Hematopoietic multipotent progenitor cell treated with erythropoietin and hydrocortisone succinate and interleukin-3 and kit ligand, for 15 days (in vitro differentiated cells): ENCODE data around the gene UBASH3B.

ENCODE experiments used
- DNase-seq: peaks from one replicate; pipeline ENCODE4 v3.0.0-alpha.2; 2015; ENCODE audit warnings: low spot score

Gene UBASH3B

DNA sequence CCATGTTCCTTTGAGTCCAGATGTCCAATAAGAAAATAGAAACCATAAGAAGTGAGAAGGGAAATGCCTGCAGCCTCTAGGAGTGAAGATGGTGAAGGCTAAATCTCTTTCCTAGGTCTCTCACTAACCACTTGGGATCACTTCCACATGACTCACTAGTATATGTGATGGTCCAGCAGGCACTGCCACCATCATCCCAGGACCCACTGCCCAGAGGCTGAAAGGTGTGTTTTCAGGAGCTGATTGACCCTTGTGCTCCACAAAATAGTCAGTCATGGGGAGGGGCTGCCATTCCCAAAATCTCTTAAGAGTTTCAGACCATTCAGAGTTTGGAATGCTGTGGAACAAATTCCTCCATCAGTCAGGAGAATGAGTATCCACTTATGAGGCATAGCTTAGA lies 22.9 kb downstream of the UBASH3B start:
- DNase-seq, result no peak

DNA sequence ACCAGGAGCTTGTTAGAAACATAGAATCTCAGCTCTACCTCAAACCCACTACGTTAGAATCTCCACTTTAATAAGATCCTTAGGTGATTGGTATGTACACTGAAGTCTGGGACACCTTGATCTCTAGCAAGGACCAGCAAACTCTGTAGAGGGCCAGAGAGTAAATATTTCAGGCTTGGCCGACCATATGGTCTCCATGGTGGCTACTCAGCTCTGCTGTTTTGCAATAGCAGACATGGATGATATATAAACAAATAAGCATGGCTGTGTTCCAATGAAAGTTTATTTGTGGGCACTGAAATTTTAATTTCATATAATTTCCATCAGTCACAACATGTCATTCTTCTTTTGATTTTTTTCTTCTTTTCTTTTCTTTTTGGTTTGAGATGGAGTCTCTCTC lies 23.9 kb downstream of the UBASH3B start:
- DNase-seq, result no peak

DNA sequence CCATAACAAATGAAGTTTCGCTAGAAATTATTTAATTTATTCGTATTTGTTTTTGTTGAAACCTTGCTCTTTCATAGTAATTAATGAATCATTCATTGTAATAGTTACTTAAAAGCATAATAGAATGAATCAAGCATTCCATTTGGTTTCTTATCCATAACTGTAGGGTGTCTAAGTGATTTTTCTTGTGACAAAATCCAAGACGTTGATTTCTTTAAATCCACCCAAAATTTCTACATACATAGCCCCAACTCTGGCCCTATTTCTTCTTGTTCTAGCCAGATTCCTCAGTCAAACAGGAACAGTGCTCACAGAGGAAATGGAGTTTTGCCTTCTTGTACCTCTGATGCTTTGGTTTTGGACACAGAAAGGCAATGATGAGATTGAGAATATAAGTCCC lies 25.5 kb downstream of the UBASH3B start:
- DNase-seq, result no peak

DNA sequence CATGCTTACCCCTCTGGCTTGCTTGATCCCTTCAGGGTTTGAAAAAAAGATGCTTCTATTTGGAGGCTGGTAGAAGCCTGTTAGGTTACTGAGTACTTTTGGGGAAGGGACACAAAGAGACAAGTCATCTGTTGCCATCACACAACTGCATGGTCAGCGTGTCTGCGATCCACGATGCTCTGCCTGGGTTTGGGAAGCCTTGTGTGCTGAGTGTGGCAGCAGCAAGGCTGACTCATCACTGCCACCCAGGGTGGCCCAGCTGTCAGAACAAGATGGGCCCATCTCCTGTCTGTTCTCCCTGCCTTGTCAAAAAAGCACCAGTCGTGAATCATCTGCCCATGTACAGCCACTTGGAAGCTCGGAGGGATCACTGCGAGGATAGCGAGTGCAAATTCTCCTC lies 26.2 kb downstream of the UBASH3B start:
- no peak for DNase-seq

DNA sequence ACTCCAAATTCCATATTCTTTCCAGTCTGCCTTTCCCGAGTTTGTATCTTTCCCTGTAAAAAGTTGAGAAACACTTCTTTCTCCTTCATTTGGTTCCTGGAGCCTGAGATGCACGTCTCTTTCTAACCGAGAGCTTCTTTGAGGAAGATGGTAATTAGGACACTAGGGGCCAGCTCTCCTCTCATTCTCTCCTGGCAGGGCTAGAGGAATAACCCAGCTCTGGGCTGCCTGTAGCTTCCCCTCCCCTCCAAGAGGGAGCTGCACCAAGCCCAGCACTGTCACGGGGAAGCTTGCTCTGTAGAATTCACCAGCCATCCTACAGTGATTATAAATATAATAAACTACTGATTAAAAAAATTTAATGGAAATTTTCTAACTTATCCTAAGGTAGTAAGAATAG lies 26.9 kb downstream of the UBASH3B start:
- DNase-seq, result no peak

DNA sequence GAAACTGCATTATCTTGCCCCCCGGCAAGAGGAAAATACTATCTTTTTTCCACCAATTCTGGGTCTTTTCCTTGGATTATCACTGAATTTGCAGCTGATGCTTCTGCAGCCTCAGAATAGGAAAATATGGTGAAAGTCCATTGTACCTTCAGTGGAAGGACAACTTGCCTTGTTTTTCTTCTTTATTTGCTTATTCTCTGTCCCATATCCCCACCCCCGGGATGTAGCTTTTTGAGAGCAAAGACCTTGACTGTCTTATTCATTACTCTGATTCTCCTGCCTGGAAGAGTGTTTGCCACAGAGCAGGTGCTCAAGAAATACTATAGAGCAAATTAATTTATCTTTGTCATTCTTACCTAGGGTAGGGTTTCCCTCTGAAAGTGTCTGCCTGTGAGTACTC lies 29.5 kb downstream of the UBASH3B start:
- DNase-seq, result no peak

DNA sequence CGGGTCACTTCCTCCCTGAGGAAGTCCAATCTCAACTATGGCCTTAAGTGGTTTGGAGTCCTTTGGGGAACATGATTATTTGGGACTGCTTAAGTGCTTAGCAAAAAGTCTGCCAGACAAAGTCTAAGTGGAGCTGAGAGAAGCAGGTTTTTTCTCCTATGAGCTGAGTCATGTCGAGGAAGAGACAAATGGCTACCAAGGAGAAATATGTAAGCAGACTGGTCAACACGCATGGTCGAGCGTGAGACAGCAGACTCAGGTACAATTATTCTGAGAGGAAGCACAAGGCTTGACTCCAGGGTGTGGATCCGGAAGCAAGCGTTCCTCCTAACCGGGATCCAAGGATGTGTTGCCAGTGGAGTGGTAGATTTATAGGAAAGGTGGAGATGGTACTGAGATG lies 30.6 kb downstream of the UBASH3B start:
- DNase-seq, result no peak

DNA sequence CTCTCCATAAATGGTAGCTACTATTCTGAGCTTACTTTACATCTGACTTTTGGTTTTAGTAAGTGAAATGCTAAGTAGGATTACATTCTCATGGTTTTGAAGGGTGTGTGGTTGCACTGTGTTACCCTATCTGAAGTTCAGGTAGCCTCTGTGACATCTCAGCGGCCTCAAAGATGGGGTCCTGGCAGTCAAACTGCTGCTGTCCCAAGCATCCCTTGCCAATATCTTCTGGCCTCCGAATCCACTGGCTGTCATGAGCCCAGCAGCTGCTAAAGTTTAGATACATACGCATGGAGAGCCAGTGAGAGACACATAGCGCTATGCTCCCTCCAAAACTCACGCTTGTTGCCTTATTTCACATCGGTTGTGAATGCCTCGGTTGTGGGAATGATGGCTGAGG lies 34.9 kb downstream of the UBASH3B start:
- DNase-seq, result no peak

DNA sequence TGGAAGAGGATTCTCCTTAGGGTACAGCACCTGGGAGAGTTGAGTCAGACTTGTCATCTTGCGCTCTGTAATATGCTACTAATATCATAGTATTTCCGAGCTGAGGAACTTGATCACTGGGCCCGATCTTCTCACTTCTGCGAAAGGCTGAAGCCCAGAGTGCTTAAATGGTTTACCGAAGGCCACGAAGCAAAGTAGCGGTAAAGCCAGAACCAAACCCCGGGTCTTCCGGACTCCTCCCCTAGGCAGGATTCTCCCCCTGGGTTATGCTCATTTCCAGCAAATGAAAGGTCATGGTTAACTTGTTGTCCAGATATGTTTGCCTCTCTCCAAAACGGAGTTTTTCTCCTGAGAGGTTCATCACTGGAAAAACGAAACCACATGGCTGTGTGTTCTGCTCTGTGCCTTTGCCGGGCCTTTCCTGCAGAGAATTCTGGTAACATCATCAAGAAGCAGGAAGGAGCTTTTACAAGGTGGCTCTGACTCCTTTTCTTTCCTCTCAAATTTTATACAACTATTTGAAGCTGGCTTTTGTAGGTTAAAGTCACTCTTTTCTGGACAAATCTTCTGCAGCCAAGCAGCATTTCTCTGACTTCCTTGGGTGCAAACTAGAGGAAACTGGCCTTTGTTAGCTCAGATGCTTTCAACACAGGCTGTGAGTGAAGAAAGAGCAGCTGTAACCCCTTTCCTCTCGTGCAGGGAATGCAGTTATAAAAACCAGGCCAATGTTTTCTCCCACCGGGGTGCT lies 35.5 kb downstream of the UBASH3B start:
- no peak for DNase-seq

DNA sequence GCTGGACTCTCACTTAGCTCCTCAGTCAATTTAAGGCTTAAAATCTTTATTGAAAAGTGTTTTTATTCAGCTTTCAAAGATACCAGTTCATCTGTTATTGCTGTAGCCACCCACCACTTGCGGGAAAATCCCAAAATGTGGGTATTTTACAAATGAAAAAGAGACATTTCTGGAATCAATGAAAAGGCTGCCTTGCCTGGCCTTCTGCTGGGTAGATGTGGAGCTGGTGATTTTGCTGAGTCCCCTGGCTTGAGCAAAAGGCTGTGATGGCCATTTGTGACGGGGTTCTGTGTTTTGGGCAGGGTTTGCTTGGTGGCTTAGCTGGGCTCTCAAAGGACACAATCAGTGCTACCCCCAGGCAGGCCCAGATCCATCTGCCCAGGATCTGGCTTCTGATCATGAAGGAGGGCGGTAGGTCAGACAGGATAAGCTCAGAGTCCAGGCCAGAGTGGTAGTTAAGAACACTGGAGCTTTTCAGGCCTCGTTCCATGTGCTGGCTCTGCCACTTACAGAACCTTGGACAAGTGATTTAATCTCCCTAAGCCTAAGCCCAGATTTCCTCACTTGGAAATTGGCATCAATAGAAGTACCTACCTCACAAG lies 36.1 kb downstream of the UBASH3B start:
- DNase-seq, result no peak

DNA sequence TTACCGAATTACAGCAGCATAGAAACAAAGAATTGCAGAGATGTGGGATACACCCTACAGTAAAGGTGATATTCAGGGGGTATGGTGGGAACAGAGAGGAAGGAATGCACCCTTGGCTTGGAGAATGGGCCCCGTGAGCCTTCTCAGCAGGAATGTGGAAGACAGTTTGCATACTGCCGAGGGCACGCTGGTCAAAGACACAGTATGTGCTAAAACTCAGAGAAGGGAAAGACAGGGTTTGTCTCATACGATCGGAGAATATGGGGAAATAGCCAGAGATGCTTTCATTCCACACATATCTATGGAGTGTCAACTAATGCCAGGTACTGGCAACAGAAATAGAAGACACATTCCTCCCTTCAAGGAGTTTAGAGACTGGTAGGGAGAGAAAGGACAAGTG lies 36.9 kb downstream of the UBASH3B start:
- DNase-seq, result no peak

DNA sequence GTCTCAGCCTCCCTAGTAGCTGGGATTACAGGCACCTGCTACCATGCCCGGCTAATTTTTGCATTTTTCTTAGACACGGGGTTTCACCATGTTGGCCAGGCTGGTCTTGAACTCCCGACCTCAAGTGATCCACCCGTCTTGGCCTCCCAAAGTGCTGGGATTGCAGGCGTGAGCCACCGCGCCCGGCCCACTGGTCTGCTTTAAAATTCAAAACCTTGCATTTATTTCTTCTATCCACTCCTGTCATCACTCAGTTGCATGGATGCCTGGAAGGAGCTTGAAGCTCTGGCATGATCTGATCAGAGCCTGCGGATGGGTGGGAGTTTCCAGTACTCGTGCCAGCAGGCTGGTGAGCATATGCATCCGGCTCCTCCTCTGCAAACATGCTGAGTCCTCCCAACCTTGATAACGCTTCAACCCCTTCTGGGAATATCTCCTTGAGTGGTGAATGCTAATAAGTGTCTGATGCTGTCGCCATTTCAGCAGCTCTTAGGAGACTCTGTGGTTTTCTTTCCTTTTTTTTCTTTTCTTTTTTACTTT lies 39.6 kb downstream of the UBASH3B start:
- no peak for DNase-seq

DNA sequence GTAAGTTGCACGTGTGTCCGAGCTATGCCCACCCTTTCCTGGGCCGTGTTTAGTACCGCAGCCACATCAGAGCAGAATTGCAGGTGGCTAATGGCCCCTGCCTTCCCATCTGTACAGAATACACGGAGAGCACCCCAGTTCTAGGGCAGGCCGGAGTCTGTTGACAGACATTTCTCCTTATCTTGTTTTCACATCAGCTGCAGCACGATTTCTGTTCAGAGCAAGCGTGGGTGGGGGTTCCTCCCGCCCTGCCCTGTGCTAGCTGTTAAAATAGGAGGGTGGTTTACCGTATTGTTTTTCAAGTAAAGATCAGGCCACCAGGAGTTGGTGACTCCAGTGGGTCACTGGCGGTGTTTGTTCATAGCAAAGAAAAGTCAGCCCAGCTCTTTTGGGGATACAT lies 41.1 kb downstream of the UBASH3B start:
- DNase-seq, result no peak

DNA sequence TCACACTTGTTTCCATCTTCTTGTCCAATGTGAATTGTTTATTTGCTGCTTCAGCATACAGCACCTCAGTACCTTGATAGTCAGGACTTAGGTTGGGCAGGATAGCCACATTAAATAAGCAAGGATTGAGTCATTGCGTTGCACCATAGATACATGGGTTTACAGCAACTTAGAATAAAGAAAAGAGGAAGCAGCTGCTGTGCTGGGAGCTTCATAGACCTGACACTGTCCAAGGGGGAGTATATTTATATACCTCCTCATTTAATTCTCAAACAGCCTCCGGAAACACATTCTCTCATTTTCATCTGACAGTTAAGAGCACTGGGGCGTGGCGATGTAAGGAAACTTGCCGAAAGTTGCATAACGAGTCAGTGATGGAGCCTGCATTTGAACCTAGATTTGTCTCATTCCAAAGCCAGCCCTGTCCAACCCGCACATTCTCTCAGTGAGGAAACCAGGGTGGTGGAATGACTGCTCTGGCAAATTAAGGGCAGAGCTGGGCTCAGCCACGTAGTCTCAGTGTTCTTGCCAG lies 42.2 kb downstream of the UBASH3B start:
- DNase-seq, result no peak

DNA sequence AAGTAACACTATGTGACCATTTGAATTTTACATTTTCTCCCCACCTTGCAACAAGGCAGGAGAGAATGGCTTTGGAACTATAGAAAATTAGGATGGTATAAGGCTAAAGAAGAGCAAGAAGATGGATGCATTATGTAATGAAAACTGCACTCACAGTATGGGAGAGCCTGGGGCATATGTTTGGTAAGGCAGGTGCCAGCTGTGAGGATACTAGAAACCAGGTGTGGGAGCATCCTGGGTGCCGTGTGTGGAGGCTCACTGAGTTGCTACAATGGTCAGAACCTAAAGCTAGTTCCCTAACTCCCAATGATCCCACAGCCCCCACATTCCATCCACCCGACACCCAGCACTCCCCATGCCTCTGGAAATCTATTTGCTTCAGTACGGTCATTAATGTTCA lies 42.9 kb downstream of the UBASH3B start:
- DNase-seq, result no peak

DNA sequence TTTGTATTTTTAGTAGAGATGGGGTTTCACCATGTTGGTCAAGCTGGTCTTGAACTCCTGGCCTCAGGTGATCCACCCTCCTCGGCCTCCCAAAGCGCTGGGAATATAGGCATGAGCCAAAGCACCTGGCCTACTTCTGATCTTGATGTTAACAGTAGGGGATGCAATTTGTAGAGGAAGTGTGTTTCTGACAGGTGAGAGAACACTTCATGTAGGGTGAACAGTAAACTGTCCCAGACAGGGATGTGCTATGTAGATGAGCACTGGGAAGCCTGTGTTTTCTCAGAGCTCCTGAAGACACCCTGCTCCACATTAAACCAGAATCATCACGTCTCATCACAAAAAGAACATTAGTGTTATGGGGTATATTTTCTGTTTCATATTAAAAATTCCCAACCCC lies 45.1 kb downstream of the UBASH3B start:
- no peak for DNase-seq

DNA sequence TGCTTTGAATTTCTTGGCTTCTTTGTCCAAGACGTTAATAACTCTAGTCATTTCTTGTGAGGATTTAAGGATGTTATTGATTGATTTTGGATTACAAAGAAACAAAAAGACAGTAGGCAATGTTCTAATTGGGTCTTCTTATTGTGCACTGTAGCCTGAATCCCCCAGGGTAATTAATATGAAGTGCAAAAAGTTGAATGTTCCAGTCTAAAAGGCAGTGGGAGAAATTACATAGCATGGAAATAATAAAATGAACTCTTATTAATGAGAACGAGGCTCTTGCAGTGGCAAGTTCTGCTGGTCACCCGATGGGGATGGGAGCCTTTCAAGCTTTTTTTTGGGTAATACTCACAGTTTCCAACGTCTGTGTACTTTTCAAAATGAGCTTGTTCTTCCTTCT lies 45.6 kb downstream of the UBASH3B start:
- no peak for DNase-seq

DNA sequence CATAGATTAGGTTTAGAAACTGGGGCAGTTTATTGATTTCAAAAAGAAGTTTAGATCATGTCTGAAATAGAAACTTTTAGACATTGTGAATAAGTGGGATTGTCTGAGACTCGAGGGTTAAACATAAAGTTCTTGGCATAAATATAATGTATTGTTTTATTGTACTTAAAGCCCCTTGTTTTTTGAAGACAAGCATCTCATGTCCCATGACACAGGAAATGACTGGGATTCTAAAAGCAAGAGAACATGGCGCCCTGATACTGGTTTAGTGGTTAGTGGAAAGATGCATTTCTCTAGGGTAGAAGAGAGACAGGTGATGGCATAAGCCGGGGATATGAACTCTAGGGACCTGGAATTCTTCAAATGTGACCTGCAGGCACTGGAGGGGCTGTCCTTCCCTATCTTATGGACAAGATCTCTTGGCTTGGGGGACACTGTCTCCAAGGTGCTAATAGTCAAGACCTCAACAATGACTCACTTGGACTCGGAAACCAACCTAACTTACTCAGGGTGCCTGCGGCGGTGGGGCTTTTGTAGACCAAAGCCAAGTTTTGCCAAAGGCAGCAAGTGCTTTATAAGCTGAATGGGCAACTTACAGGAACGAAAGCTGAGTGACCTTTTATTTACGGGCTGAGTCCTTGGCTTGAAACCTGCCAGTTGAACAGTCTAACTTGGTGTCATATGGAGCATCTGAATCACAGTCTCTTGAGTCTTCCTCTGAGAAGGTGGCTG lies 48.2 kb downstream of the UBASH3B start:
- no peak for DNase-seq

DNA sequence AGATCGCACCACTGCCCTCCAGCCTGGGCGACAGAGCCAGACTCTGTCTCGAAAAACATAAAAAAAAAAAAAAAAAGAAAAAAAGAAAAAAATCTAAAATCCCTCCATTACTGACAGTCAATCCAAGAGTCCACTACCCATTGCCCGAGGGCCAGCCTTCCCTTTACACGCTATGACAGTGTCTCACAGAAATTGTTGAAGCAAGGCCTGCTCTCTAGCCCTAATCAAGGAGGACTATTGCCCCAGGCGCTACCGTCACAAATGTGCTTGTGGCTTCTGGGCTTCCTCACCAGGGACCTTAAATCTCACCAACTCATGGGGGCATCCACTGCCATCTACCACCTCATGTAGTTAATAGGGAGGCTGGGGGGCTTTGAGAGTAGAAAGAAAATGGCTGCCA lies 49.9 kb downstream of the UBASH3B start:
- DNase-seq, result no peak

DNA sequence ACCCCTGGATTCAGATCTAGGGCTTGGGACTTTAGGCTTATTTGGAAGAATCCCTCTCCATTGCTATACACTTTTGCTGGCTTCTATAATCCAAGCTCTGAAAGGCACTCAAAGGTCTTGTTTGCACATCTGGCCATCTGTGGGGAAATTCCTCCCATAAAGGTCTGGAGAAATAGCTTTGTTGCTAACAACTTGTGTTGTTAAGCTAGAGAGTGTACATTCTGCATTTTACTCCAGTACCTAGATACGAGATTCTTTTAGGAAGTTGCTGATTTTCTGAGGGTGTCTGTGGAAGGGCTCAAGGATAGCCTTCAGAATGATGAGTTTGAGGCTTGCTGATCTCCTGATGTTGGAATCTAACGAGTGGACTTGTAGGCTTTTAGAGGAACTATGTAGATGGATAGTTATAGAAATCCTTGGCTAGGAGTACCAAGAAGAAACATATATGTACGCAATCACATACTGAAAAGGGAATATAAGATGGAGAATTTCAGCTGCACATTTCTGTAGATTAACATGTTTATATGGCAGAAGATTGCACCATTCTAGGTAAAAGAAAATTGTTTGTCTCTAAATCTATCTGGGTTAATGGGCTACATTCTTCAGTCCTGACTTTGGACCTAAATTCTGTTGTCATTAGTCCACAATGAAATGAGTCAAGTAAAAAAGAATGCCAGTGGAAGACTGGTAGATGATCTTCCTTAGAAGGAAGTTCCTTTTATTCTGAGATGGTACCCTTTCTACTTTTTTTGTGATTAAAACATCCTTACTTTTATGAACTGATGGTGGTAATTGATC lies 51.0 kb downstream of the UBASH3B start:
- no peak for DNase-seq

DNA sequence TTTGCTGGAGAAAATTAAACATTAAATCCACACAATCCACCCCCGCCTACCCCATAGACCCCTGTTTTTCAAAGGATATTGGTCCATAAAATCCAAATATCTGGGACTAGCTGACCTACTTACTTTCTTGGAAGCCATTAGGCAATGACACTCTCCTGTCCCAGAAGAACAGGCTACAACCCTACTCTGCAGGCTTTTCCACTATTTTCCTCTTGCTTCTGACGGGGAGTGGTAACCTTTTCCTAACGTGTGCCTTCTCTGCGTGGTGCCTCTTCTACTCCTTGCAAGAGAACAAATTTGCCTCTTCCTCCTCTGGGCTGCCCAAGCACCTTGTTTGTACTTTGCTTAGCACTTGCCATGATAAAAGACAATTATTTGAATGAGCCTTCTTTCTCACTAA lies 51.6 kb downstream of the UBASH3B start:
- no peak for DNase-seq

DNA sequence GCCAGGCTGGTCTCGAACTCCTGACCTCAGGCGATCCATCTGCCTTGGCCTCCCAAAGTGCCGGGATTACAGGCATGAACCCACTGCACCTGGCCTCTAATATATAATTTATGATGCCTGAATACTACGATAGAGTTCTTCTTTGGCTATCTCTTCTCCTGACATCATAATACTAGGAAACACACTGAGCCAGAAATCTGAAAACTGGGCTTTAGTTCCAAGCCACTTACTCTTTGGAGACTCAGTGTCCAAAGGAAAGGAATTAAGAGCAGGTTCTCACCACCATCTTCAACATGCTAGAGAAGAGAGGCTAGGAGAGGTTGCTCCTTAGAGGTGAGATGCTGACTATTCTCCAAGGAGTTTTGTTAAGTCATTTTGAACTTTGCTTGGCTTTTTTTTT lies 52.4 kb downstream of the UBASH3B start:
- no peak for DNase-seq
